Neural progenitor cell (in vitro differentiated cells): ENCODE measurements around the gene C4BPA.

Experiments
- CTCF ChIP-seq: fragments of 200-600 bp; sonication (generic); IDR thresholded peaks from 2 replicates; pipeline ENCODE4 v1.5.1; 2017; ENCODE audit warnings: antibody characterized with exemption, mild to moderate bottlenecking
- EZH2 ChIP-seq: fragments of 200-600 bp; sonication (generic); IDR thresholded peaks from 2 replicates; pipeline ENCODE4 v1.6.1; 2017; ENCODE audit warnings: antibody characterized with exemption, mild to moderate bottlenecking, moderate library complexity
- EZH2phosphoT487 ChIP-seq: fragments of 200-600 bp; sonication (generic); IDR thresholded peaks from 2 replicates; pipeline ENCODE4 v1.6.1; 2017; ENCODE audit warnings: antibody characterized with exemption

DNA sequence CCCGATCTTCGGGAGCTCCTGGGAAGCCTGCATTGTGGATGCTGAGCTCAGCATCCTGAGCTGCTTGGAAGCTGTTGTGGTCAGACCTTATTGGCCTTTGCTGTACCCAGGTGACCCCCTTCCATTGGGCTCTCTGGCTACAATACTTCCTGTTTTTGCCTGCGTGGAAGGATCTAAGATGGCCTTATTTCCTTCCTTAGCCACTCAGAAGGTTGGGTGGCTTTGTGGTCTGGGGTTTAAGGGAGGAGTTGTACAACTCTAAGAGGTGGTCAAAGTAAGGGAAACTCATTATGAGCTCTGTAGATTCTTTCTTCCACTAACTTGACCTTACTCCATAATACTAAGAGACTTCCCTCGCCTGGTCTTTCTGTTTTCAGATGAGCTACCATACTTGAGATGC lies 33.2 kb upstream of the C4BPA start:
- TF ChIP-seq CTCF (no peak), EZH2 (no peak), EZH2phosphoT487 (no peak)
